Measurements from ENCODE around the gene GREB1. TPM values are rescaled to one million over a fixed set of nuclear protein-coding genes. Genes with fewer than 3 reads are reported as not detected.

Gene GREB1, protein sequence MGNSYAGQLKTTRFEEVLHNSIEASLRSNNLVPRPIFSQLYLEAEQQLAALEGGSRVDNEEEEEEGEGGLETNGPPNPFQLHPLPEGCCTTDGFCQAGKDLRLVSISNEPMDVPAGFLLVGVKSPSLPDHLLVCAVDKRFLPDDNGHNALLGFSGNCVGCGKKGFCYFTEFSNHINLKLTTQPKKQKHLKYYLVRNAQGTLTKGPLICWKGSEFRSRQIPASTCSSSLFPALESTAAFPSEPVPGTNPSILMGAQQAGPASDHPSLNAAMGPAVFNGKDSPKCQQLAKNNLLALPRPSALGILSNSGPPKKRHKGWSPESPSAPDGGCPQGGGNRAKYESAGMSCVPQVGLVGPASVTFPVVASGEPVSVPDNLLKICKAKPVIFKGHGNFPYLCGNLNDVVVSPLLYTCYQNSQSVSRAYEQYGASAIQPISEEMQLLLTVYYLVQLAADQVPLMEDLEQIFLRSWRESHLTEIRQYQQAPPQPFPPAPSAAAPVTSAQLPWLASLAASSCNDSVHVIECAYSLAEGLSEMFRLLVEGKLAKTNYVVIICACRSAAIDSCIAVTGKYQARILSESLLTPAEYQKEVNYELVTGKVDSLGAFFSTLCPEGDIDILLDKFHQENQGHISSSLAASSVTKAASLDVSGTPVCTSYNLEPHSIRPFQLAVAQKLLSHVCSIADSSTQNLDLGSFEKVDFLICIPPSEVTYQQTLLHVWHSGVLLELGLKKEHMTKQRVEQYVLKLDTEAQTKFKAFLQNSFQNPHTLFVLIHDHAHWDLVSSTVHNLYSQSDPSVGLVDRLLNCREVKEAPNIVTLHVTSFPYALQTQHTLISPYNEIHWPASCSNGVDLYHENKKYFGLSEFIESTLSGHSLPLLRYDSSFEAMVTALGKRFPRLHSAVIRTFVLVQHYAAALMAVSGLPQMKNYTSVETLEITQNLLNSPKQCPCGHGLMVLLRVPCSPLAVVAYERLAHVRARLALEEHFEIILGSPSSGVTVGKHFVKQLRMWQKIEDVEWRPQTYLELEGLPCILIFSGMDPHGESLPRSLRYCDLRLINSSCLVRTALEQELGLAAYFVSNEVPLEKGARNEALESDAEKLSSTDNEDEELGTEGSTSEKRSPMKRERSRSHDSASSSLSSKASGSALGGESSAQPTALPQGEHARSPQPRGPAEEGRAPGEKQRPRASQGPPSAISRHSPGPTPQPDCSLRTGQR (N-terminal part only)
- 0.13 TPM in 1 of 2 replicates, not detected in the other for total RNA-seq

GRCh38 chr2:11533278-11534070 lies at the start of gene GREB1:
Gene GREB1 (plus strand): TSS chr2:11534045. CDS start chr2:11556615, 22,570 bp downstream.

DNA sequence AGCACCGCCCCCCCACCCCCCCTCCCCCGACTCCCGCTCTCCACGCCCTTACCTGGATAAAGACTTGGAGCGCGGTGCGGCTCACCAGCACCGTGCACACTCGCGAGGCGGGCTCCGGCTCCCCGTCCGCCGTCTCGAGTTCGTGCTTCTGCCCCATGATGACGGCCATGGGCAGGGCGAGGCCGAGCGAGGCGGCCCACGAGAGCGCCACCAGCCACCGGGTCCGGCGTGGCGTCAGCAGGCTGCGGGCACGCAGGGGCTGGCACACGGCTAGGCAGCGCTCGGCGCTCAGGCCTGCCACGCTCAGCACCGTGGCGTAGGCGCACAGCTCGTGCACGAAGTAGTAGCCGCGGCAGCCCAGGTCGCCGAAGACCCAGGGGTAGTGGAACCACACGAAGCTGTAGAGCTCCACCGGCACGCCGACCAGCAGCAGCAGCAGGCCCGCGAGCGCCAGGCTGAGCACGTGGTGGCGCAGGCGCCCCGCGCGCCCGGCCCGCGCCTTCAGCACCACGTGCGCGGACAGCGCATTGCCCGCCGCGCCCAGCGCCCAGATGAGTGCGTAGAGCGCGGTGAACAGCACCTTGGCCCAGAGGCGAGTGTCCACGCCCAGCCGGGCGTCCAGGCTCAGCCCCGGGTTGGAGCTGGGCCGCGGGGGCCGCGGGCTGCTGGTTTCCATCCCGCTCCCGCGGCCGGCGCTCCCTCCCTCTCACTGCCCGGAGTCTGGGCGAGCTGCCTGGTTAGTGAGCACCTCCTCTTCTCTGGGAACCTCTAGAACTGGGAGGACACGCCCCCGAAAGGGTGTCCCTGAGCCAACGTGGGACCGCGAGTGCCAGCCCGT lies 135.8 kb downstream of the GREB1 start, which contains the start of gene NTSR2:
Gene NTSR2, minus strand, starts transcription at position 742 of the 838 bp plus-strand sequence. Its CDS starts 66 bp downstream, at position 676.

Small RNAs within 50 kb of the gene (small RNA-seq; reads per million reads assigned to genes)
- gene MIR4429 (not detected), gene RN7SL674P (not detected), gene RNA5SP84 (not detected), gene RNU2-13P (2.5 reads per million, percentile 57 among the genes with 10 or more reads in this experiment)

Other genes with a start within 250 kb of the GREB1 start
- gene ROCK2, start 189.4 kb upstream of the GREB1 start, total RNA-seq: 111 and 114 TPM in 2 replicates
- 13.9 and 15.0 TPM in 2 replicates for gene E2F6, start 67.9 kb upstream of the GREB1 start, total RNA-seq
- gene NTSR2, start 136.2 kb downstream of the GREB1 start, total RNA-seq: not detected in 2 replicates
- 62.8 and 101 TPM in 2 replicates for gene LPIN1, start 212.6 kb downstream of the GREB1 start, total RNA-seq